HG03108 (cell line): Measurements from ENCODE around the gene MATN4.
"Not testable (repeated sequence)": the region's sequence is repeated elsewhere in the genome, so short reads cannot be mapped to it uniquely, and the experiment has no call there.

ENCODE experiments used
- ATAC-seq: cut with Tn5 transposase; IDR thresholded peaks from one replicate; pipeline ENCODE4 v1.9.1; 2021; ENCODE audit warnings: moderate library complexity; ENCODE audit not compliant: unreplicated experiment

MATN4 gene

GRCh38 chr20:45308117-45308778 lies at the start of gene MATN4:
Gene MATN4 (minus strand): TSS chr20:45308299. CDS start chr20:45305582, 2,717 bp downstream.
- ATAC-seq, result no peak

- no peak for ATAC-seq
Measured at GRCh38 chr20:45355209-45356084, 47.3 kb upstream of the MATN4 start.

- no peak for ATAC-seq
Measured at GRCh38 chr20:45354423-45355208, 46.5 kb upstream of the MATN4 start.

- no peak for ATAC-seq
Measured at GRCh38 chr20:45353746-45354145, 45.6 kb upstream of the MATN4 start.

GRCh38 chr20:45352729-45353128 lies 44.6 kb upstream of the MATN4 start:
- ATAC-seq, result no peak

GRCh38 chr20:45350795-45351194 lies 42.7 kb upstream of the MATN4 start:
- ATAC-seq, result not testable (repeated sequence)

- ATAC-seq, result no peak
Measured at GRCh38 chr20:45350217-45350616, 42.1 kb upstream of the MATN4 start.

- no peak for ATAC-seq
Measured at GRCh38 chr20:45347936-45348778, 40.1 kb upstream of the MATN4 start, which contains the start of gene SDC4. Gene SDC4 (minus strand): TSS chr20:45348424. CDS start chr20:45348384, 40 bp downstream.

GRCh38 chr20:45347297-45347935 lies 39.3 kb upstream of the MATN4 start:
- no peak for ATAC-seq

GRCh38 chr20:45346851-45347250 lies 38.8 kb upstream of the MATN4 start:
- ATAC-seq, result no peak

GRCh38 chr20:45346291-45346718 lies 38.2 kb upstream of the MATN4 start:
- ATAC-seq, result no peak

- no peak for ATAC-seq
Measured at GRCh38 chr20:45345104-45345936, 37.2 kb upstream of the MATN4 start.

- ATAC-seq, result no peak
Measured at GRCh38 chr20:45344168-45344860, 36.2 kb upstream of the MATN4 start.

GRCh38 chr20:45343532-45344167 lies 35.6 kb upstream of the MATN4 start:
- no peak for ATAC-seq

- ATAC-seq, result no peak
Measured at GRCh38 chr20:45342855-45343531, 34.9 kb upstream of the MATN4 start.

- no peak for ATAC-seq
Measured at GRCh38 chr20:45341939-45342854, 34.1 kb upstream of the MATN4 start.
